Neural cell (in vitro differentiated cells): ENCODE results near the gene BRD3. TPM values are rescaled to one million over a fixed set of nuclear protein-coding genes. Genes with fewer than 3 reads are reported as not detected.

Experiments used
- H2AFZ ChIP-seq: fragments of 200-600, 300-800 bp; sonication (generic), shearing (Covaris generic); 2 replicates; pipeline ENCODE4 v1.6.0; 2014; ENCODE audit warnings: low read depth, mild to moderate bottlenecking, antibody characterized with exemption, low read length, moderate library complexity
- H3F3A ChIP-seq: fragments of 200-600 bp; shearing (Covaris generic); 2 replicates; pipeline ENCODE4 v1.6.1; 2016; ENCODE audit warnings: mild to moderate bottlenecking, moderate library complexity, mixed read lengths, antibody characterized with exemption, low read length; ENCODE audit not compliant: insufficient read depth, poor library complexity, severe bottlenecking
- H3K27ac ChIP-seq: fragments of 200-600, 300-800 bp; sonication (generic), shearing (Covaris generic); 2 replicates; pipeline ENCODE4 v1.5.1; 2014; ENCODE audit warnings: mild to moderate bottlenecking, low read length, moderate library complexity
- H3K27me3 ChIP-seq: fragments of 300-800, 200-600 bp; sonication (generic), shearing (Covaris generic); 2 replicates; pipeline ENCODE4 v1.6.0; 2014; ENCODE audit warnings: mild to moderate bottlenecking, low read depth, low read length, moderate library complexity; ENCODE audit not compliant: insufficient read depth
- H3K36me3 ChIP-seq: fragments of 300-800, 200-600 bp; sonication (generic), shearing (Covaris generic); 2 replicates; pipeline ENCODE4 v1.5.1; 2014; ENCODE audit warnings: mild to moderate bottlenecking, antibody characterized with exemption, low read length, moderate library complexity; ENCODE audit not compliant: insufficient read depth
- H3K4me2 ChIP-seq: fragments of 300-800, 200-600 bp; sonication (generic), shearing (Covaris generic); 2 replicates; pipeline ENCODE4 v1.6.0; 2014; ENCODE audit warnings: mild to moderate bottlenecking, low read length
- H3K4me3 ChIP-seq: fragments of 300-800, 200-600 bp; sonication (generic), shearing (Covaris generic); 2 replicates; pipeline ENCODE4 v1.5.1; 2014; ENCODE audit warnings: mild to moderate bottlenecking, low read length, moderate library complexity
- H3K79me2 ChIP-seq: fragments of 200-600 bp; shearing (Covaris generic); replicated peaks from 2 replicates; pipeline ENCODE4 v1.6.0; 2014; ENCODE audit warnings: mild to moderate bottlenecking, low read length, moderate library complexity; ENCODE audit not compliant: insufficient read depth
- H3K9ac ChIP-seq: fragments of 300-800, 200-600 bp; sonication (generic), shearing (Covaris generic); 2 replicates; pipeline ENCODE4 v1.6.1; 2016; ENCODE audit warnings: mild to moderate bottlenecking, low read length, mixed read lengths
- H3K9me2 ChIP-seq: fragments of 200-600 bp; shearing (Covaris generic); 2 replicates; pipeline ENCODE4 v1.6.1; 2016; ENCODE audit warnings: mild to moderate bottlenecking, low read length, mixed read lengths; ENCODE audit not compliant: insufficient read depth
- H3K9me3 ChIP-seq: fragments of 200-600, 300-800 bp; sonication (generic), shearing (Covaris generic); 2 replicates; pipeline ENCODE4 v1.6.1; 2016; ENCODE audit warnings: mild to moderate bottlenecking, mixed run types, low read length, moderate library complexity, mixed read lengths
- H4K20me1 ChIP-seq: fragments of 200-600 bp; shearing (Covaris generic); 2 replicates; pipeline ENCODE4 v1.6.1; 2016; ENCODE audit warnings: mild to moderate bottlenecking, mixed run types; ENCODE audit not compliant: insufficient read depth
- CTCF ChIP-seq: fragments of 450-650 bp; IDR thresholded peaks from 2 replicates; pipeline ENCODE4 v1.5.1; 2014; ENCODE audit warnings: antibody characterized with exemption, mild to moderate bottlenecking, moderate library complexity; ENCODE audit not compliant: poor library complexity, severe bottlenecking
- EP300 ChIP-seq: fragments of 450-650 bp; conservative IDR thresholded peaks from 2 replicates; pipeline ENCODE4 v1.6.1; 2014; ENCODE audit warnings: antibody characterized with exemption, mild to moderate bottlenecking, moderate library complexity; ENCODE audit not compliant: poor library complexity, severe bottlenecking
- EZH2 ChIP-seq: fragments of 200-600, 300-800 bp; shearing (Covaris generic), sonication (generic); IDR thresholded peaks from 2 replicates; pipeline ENCODE4 v1.6.1; 2014; ENCODE audit warnings: antibody characterized with exemption, low read length, borderline replicate concordance, mild to moderate bottlenecking; ENCODE audit not compliant: insufficient read depth, poor library complexity, severe bottlenecking
- MXI1 ChIP-seq: fragments of 450-650 bp; conservative IDR thresholded peaks from 2 replicates; pipeline ENCODE4 v1.6.1; 2014; ENCODE audit warnings: antibody characterized with exemption, mild to moderate bottlenecking; ENCODE audit not compliant: poor library complexity, severe bottlenecking
- POLR2AphosphoS5 ChIP-seq: IDR thresholded peaks from 2 replicates; pipeline ENCODE4 v1.6.1; 2012
- RAD21 ChIP-seq: fragments of 450-650 bp; conservative IDR thresholded peaks from 2 replicates; pipeline ENCODE4 v1.6.1; 2014; ENCODE audit warnings: antibody characterized with exemption, mild to moderate bottlenecking, moderate library complexity
- REST ChIP-seq: IDR thresholded peaks from 2 replicates; pipeline ENCODE4 v1.6.1; 2012; ENCODE audit warnings: borderline replicate concordance
- SMC3 ChIP-seq: fragments of 450-650 bp; conservative IDR thresholded peaks from 2 replicates; pipeline ENCODE4 v1.6.1; 2014; ENCODE audit warnings: antibody characterized with exemption, mild to moderate bottlenecking, moderate library complexity; ENCODE audit not compliant: poor library complexity
- TAF1 ChIP-seq: IDR thresholded peaks from 2 replicates; pipeline ENCODE4 v1.6.1; 2012; ENCODE audit warnings: low read depth
- polyA plus RNA-seq: library from polyadenylated mRNA; depleted of rRNA; stranded (reverse); fragments of >200 nt; gene quantifications from 2 replicates; pipeline ENCODE4 v1.2.3, GENCODE V29; 2014

Gene BRD3
- polyA plus RNA-seq, 1 donor from 2014 or later: 17.6 TPM

GRCh38 chr9:134061688-134062371, 6.0 kb downstream of the BRD3 start:
- H3K36me3 ChIP-seq: no peaks in the 10 kb centered on the region
- no peaks in the 10 kb centered on the region for H3F3A ChIP-seq
- no peaks in the 10 kb centered on the region for H3K27me3 ChIP-seq
- H3K27ac ChIP-seq: no peak overlapping the region
- H3K9ac ChIP-seq: no peak overlapping the region
- peaks cover 83% of the 10 kb centered on the region for H4K20me1 ChIP-seq
- H3K9me3 ChIP-seq: no peaks in the 10 kb centered on the region
- H2AFZ ChIP-seq: no peak overlapping the region
- no peak overlapping the region for H3K4me2 ChIP-seq
- H3K79me2 ChIP-seq: peaks cover 99% of the 10 kb centered on the region
- no peak overlapping the region for H3K4me3 ChIP-seq
- TF ChIP-seq POLR2AphosphoS5: no peak
- no peak for TF ChIP-seq SMC3
- TF ChIP-seq TAF1: no peak
- TF ChIP-seq RAD21: no peak
- no peak for TF ChIP-seq CTCF
- no peak for TF ChIP-seq EP300
- TF ChIP-seq EZH2: no peak
- no peak for TF ChIP-seq REST
- TF ChIP-seq MXI1: no peak
- H3K9me2 ChIP-seq: no peaks in the 10 kb centered on the region

GRCh38 chr9:134061019-134061687, 6.7 kb downstream of the BRD3 start:
- no peak overlapping the region for H3K27ac ChIP-seq
- H3K79me2 ChIP-seq: peaks cover 99% of the 10 kb centered on the region
- no peak overlapping the region for H3K4me3 ChIP-seq
- no peak overlapping the region for H2AFZ ChIP-seq
- no peak overlapping the region for H3K9ac ChIP-seq
- H3K9me2 ChIP-seq: no peaks in the 10 kb centered on the region
- no peaks in the 10 kb centered on the region for H3F3A ChIP-seq
- no peaks in the 10 kb centered on the region for H3K36me3 ChIP-seq
- TF ChIP-seq EP300 (no peak), TAF1 (no peak), EZH2 (no peak), CTCF (no peak), POLR2AphosphoS5 (no peak), SMC3 (no peak), REST (no peak)
- no peaks in the 10 kb centered on the region for H3K27me3 ChIP-seq
- no peaks in the 10 kb centered on the region for H3K9me3 ChIP-seq
- peaks cover 87% of the 10 kb centered on the region for H4K20me1 ChIP-seq
- H3K4me2 ChIP-seq: no peak overlapping the region
